Right forelimb (tissue), 1 donor: ENCODE measurements around the gene LTBP1.
"Not testable (repeated sequence)": the region's sequence is repeated elsewhere in the genome, so short reads cannot be mapped to it uniquely, and the experiment has no call there.

Experiments
- DNase-seq: peaks from one replicate; pipeline ENCODE4 v3.0.0-alpha.2; 2018

The LTBP1 gene

GRCh38 chr2:32965523-32966171 is 18.9 kb downstream of the LTBP1 start:
- no peak for DNase-seq

- no peak for DNase-seq
Measured at GRCh38 chr2:32969444-32970162, 22.9 kb downstream of the LTBP1 start.

GRCh38 chr2:32973772-32974171 is 27.0 kb downstream of the LTBP1 start:
- not testable (repeated sequence) for DNase-seq

- no peak for DNase-seq
Measured at GRCh38 chr2:32976409-32977063, 29.8 kb downstream of the LTBP1 start.

GRCh38 chr2:32977228-32977758 is 30.5 kb downstream of the LTBP1 start:
- DNase-seq, result no peak

GRCh38 chr2:32981612-32982011 is 34.9 kb downstream of the LTBP1 start:
- DNase-seq, result no peak

- DNase-seq, result not testable (repeated sequence)
Measured at GRCh38 chr2:32983193-32983924, 36.6 kb downstream of the LTBP1 start.

GRCh38 chr2:32986480-32986879 is 39.7 kb downstream of the LTBP1 start:
- DNase-seq, result no peak

GRCh38 chr2:32988525-32988924 is 41.8 kb downstream of the LTBP1 start:
- DNase-seq, result no peak

GRCh38 chr2:32990556-32990955 is 43.8 kb downstream of the LTBP1 start:
- DNase-seq, result no peak

- no peak for DNase-seq
Measured at GRCh38 chr2:32991091-32991845, 44.5 kb downstream of the LTBP1 start.

GRCh38 chr2:32993005-32993539 is 46.3 kb downstream of the LTBP1 start:
- no peak for DNase-seq

- DNase-seq, result no peak
Measured at GRCh38 chr2:32997705-32998104, 51.0 kb downstream of the LTBP1 start.

- DNase-seq, result no peak
Measured at GRCh38 chr2:33000986-33001385, 54.2 kb downstream of the LTBP1 start.

- no peak for DNase-seq
Measured at GRCh38 chr2:33001823-33002222, 55.1 kb downstream of the LTBP1 start.

GRCh38 chr2:33002863-33003262 is 56.1 kb downstream of the LTBP1 start:
- no peak for DNase-seq

- DNase-seq, result no peak
Measured at GRCh38 chr2:33005057-33005456, 58.3 kb downstream of the LTBP1 start.

- DNase-seq, result no peak
Measured at GRCh38 chr2:33008716-33009115, 62.0 kb downstream of the LTBP1 start.

- DNase-seq, result no peak
Measured at GRCh38 chr2:33009249-33009648, 62.5 kb downstream of the LTBP1 start.

GRCh38 chr2:33011373-33011772 is 64.6 kb downstream of the LTBP1 start:
- DNase-seq, result no peak

GRCh38 chr2:33011941-33012340 is 65.2 kb downstream of the LTBP1 start:
- no peak for DNase-seq

GRCh38 chr2:33013684-33014110 is 66.9 kb downstream of the LTBP1 start:
- DNase-seq, result no peak
